GM18499 (cell line): ENCODE results near the gene MIPOL1.
"Not testable (repeated sequence)": the region's sequence is repeated elsewhere in the genome, so short reads cannot be mapped to it uniquely, and the experiment has no call there.

ENCODE experiments used
- ATAC-seq: cut with Tn5 transposase; IDR thresholded peaks from one replicate; pipeline ENCODE4 v1.9.1; 2021; ENCODE audit warnings: moderate number of reproducible peaks; ENCODE audit not compliant: insufficient read depth, unreplicated experiment

The MIPOL1 gene

GRCh38 chr14:37375566-37375965 lies 177.8 kb downstream of the MIPOL1 start:
- no peak for ATAC-seq

DNA sequence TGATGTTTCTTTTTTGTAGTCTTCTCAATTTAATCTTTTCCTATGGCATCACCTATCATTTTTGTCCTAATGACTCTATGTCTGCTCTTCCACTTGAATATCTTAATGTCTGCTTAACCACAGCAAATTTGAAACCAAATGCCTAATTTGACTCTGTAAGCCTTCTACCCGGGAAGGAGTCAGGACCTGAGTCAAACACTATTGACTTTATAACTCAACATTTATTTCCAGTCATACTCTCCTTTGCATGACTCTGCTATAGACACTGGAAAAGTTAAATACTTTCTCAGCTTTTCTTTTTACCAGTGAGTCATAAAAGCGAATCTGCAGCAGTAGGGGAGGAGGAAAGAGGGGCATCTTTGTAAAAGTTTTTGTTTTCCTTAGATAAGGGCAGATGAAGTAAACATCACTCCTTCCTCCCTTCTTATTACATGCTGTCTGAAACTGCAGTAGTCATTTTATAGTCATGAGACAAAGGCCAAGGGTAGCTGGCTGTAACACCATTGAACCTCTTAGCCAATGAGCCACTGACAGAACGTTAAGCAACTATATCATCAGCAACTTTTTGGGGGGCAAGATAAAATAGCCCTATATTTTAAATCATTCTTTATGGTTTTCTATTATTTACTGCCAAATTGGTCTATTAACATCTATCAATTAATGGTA lies 179.3 kb downstream of the MIPOL1 start:
- ATAC-seq = no peak

DNA sequence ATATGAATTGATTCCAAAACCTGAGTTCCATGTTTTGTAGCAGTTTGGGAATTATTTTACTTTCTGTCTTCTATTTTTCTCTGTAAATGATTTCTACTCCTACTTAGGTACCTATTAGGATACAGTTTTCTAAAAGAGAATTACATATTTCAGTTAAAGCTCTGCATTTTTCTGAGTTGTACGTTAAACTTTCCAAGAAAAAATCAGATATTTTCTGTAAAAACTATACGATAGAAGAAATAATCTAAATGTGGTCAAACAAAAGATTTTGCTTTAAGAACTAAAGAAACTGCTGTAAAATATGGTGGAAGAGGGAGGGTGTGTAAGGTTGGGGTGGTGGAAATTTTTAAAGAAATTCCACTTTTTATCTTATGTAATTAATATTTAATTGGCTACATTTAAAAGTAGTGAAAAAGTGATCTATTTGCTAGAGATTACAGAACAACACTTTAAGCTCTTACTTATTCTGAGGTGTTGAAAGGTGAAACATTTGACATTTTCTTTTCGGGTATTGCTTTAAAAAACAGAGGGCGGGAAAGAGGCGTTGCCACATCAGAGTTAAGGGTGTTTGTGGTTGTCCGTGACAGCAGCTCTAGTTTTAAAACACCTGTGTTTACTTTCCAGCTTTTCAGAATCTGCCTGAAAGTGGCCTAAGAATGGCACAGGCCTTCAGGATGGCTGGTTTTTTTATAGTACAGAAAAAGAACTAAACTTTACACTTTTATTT lies 187.3 kb downstream of the MIPOL1 start:
- ATAC-seq = no peak

DNA sequence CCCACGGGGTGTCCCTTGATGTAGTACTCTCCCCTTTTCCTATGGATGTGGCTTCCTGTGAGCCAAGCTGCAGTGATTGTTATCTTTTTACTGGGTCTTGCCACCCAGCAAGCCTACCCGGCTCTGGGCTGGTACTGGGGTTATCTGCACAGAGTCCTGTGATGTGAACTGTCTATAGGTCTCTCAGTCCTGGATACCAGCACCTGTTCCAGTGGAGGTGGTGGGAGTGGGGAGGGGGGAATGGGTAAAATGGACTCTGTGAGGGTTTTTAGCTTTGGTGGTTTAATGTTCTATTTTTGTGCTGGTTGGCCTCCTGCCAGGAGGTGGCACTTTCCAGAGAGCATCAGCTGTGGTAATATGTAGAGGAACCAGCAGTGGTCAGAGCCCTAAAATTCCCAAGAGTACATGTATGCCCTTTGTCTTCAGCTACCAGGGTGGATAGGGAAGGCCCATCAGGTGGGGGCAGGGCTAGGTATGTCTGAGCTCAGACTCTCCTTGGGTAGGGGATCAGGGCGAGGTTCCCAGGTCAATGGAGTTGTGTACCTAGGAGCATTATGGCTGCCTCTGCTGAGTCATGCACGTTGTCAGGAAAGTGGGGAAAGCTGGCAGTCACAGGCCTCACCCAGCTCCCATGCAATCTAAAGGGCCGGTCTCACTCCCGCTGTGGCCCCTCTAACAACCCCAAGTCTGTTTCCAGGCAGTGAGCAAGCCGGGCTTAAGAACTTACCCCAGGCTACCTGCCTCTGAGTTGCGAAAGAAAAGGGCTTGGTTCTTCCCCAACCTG lies 199.6 kb downstream of the MIPOL1 start:
- ATAC-seq = not testable (repeated sequence)

GRCh38 chr14:37397941-37398215 lies 200.1 kb downstream of the MIPOL1 start:
- ATAC-seq = no peak

GRCh38 chr14:37399517-37399916 lies 201.8 kb downstream of the MIPOL1 start:
- no peak for ATAC-seq

- ATAC-seq = no peak
Observed at GRCh38 chr14:37401093-37401492, 203.4 kb downstream of the MIPOL1 start.

GRCh38 chr14:37403626-37404025 lies 205.9 kb downstream of the MIPOL1 start:
- ATAC-seq = no peak

GRCh38 chr14:37406095-37406494 lies 208.4 kb downstream of the MIPOL1 start:
- no peak for ATAC-seq

GRCh38 chr14:37411079-37411735 lies 213.5 kb downstream of the MIPOL1 start:
- no peak for ATAC-seq

- ATAC-seq = no peak
Observed at GRCh38 chr14:37413050-37413449, 215.3 kb downstream of the MIPOL1 start.

- no peak for ATAC-seq
Observed at GRCh38 chr14:37413504-37414003, 215.8 kb downstream of the MIPOL1 start.

DNA sequence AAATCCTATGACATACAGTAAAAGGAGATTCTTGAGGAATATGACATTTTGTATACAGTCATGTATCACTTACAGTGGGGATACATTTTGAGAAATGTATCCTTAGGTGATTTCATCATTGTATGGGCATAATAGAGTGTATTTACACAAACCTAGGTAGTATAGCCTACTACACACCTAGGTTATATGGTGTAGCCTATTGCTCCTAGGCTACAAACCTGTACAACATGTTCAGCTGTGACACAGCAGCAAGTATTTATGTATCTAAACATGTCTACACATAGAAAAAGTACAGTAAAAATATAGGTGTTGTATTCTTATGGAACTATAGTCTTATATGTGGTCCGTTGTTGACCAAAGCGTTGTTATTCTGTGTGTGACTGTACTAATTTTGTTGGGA lies 218.5 kb downstream of the MIPOL1 start:
- ATAC-seq = no peak

DNA sequence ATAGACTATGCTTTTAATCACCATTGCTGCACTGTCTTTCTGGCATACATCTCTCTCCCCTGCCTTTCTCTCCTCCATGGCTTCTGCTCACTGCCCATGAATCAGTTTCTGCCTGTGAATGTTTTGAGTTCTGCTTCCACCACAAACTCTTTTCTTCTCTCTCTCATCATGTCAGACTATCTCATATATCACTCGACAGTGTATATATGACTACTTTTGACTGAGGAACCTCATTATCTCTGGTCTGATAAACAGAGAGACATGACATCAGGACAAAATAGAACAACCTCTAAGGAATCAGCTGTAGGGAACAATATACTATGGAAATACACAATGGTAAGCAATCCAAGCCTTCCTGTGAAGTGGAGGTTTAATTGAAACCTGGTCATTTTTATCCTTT lies 219.4 kb downstream of the MIPOL1 start:
- ATAC-seq = no peak

GRCh38 chr14:37417833-37418232 lies 220.1 kb downstream of the MIPOL1 start:
- no peak for ATAC-seq

GRCh38 chr14:37420622-37421021 lies 222.9 kb downstream of the MIPOL1 start:
- ATAC-seq = no peak

GRCh38 chr14:37422319-37422718 lies 224.6 kb downstream of the MIPOL1 start:
- ATAC-seq = no peak

- ATAC-seq = no peak
Observed at GRCh38 chr14:37422748-37423147, 225.0 kb downstream of the MIPOL1 start.

DNA sequence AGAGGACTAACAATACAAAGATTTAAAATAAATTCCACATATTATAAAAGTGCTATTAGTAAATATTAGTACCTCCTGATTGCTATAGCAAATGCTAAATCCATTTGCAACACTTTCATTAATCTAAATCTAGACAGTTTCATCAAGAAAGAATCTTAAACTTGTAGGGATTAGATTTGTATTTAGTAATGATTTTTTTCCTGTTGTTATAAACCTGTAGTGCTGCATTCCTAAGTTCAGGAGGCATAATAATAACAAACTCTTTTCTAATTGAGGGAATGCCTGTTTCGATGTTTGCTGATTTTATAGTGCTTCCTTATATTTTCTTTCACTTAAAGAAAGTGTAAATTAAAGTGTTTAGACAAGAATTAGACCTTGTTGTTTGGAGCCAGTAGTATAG lies 231.2 kb downstream of the MIPOL1 start:
- no peak for ATAC-seq

GRCh38 chr14:37429618-37430017 lies 231.9 kb downstream of the MIPOL1 start:
- ATAC-seq = no peak

- no peak for ATAC-seq
Observed at GRCh38 chr14:37434867-37435266, 237.1 kb downstream of the MIPOL1 start.
